Left colon (tissue), 2 donors: ENCODE data around the gene SGK2. TPM values are rescaled to one million over a fixed set of nuclear protein-coding genes. Genes with fewer than 3 reads are reported as not detected.
A peak's percentile ranks its signal among the peaks of the same experiment; 100 is the strongest.

Source experiments
- ATAC-seq: fragments of 200-7000 bp; cut with Tn5 transposase; one replicate; pipeline ENCODE4 v1.9.1; 2020; ENCODE audit warnings: mild to moderate bottlenecking, moderate library complexity
- DNase-seq, 2 donors: peaks; one replicate each; pipeline ENCODE4 v3.0.0-alpha.2; 2020
- intact Hi-C, 2 donors: fragments of 100-400 bp; cut with DNase I in 1 of 2; cut with micrococcal nuclease in 1 of 2; formaldehyde crosslinking; loops; one replicate each; pipeline versions ENCODE4 v1.11.2 to v1.14.0; 2022; cut with DNase I, micrococcal nuclease
- long read RNA-seq: library from polyadenylated mRNA; unstranded; transcript quantifications from one replicate; pipeline ENCODE4 v2.0.0, GENCODE V29; 2021
- total RNA-seq, 2 donors: library from RNA; stranded (reverse); fragmentation: NEBNext Ultra II Directional; extraction: Animal tissue kit (Norgen Biotek cat#: 25700); gene quantifications; one replicate each; pipeline ENCODE4 v1.2.1, GENCODE V29; 2021
- donor health status: DM: no; HTN: no; CAD: no.
- donor health status: DM: yes; HTN: yes; CAD: no.

Gene SGK2
- total RNA-seq: 100 to 1,000 TPM; 125 to 135 TPM
- long read RNA-seq, transcript SGK2-203 (13 exons, 1,911 nt): major isoform, 59 of 93 reads
- long read RNA-seq, partial matches to known transcripts: 13 of 93 reads
- long read RNA-seq, other reads (novel, unspliced or antisense): 21 of 93 reads

GRCh38 chr20:43558412-43559146, at the start of gene SGK2:
SGK2 (plus strand) TSS chr20:43559027; CDS start chr20:43566496, 7,469 bp downstream.
- peak; percentile 78 to 89 for DNase-seq
- intact Hi-C loops: no loop called here
- ATAC-seq: peak; percentile 73

- DNase-seq (no peak), ATAC-seq (no peak)
- intact Hi-C loops: no loop called here
Observed at GRCh38 chr20:43511879-43512278, 46.9 kb upstream of the SGK2 start.

GRCh38 chr20:43513372-43513930, 45.4 kb upstream of the SGK2 start:
- intact Hi-C loops: no loop called here
- DNase-seq (no peak), ATAC-seq (peak; percentile 15)

- ATAC-seq: peak; percentile 91
- peak; percentile 98 to 99 for DNase-seq
- intact Hi-C loops: no loop called here
Observed at GRCh38 chr20:43513931-43514647, 44.7 kb upstream of the SGK2 start.

- intact Hi-C loops: no loop called here
- DNase-seq (peak; percentile 41 to 50), ATAC-seq (peak; percentile 5)
Observed at GRCh38 chr20:43514648-43514999, 44.2 kb upstream of the SGK2 start.

DNA sequence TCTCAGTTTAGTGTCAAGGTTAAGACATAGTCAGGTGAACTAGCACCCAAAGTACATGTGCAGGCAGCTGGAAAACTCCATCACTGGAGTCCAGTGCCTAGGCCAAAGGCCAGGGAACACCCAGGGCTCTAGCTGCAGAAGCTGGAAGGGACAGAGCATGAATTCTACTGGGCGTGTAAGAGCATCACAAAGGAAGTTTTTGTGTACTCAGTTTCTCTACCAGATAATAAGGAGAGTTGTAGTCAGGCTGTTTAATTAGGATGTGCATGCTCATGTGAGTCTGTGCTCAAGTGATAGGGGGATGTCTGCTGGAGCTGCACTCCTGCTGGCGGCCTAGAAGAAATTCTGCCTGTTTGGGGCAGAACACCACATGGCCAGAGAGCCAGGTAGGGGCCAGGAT, 43.2 kb upstream of the SGK2 start:
- intact Hi-C loops: no loop called here
- no peak for ATAC-seq
- DNase-seq: no peak

DNA sequence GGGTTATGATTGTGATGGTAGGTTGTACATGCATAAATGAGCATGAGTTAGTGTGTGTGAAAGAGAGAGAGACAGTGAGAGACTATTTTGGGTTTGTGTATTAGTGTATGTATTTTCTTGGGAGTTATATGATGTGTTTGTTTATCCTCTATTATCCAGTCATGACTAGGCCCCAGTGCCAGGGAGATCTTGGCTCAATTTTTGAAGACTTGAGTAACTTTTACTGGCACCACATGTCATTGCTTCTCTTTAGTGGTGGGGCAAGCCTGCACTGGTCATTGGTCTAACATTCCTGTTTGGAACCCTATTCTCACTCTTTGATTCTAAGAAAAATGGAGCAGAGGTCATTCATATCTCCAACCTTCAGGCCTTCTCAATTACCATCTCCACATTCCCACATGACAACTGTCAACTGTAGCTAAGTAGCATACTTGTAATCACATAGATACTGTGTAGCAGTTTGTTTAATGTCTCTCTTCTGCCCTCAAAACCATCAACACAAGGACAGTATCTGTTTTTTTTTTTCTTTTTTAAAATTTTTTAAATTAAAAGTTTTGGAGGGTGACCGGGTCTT, 42.5 kb upstream of the SGK2 start:
- ATAC-seq (no peak), DNase-seq (no peak)
- intact Hi-C loops: no loop called here

DNA sequence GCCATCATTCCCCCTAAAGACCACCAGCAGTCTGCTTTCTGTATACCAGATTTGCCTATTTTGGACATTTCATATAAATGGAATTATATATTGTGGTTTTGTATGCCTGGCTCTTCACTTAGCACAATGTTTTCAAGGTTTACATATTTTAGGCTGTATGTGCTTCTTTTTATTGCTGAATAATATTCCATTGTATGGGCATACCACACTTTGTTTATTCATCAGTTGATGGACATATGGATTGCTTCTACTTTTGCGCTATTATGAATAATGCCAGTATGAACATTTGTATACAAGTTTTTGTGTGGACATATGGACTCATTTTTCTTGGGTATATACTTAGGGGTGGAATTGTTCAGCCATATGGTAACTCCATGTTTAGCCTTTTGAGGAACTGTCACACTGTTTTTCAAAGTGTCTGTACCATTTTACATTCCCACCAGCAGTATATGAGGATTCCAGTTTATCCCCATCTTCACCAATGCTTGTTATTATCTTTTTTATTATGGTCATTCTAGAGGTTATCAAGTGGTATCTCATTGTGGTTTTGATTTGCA, 38.7 kb upstream of the SGK2 start:
- ATAC-seq (no peak), DNase-seq (no peak)
- intact Hi-C loops: no loop called here

GRCh38 chr20:43525021-43525420, 33.8 kb upstream of the SGK2 start:
- DNase-seq (no peak), ATAC-seq (no peak)
- intact Hi-C loops: no loop called here

DNA sequence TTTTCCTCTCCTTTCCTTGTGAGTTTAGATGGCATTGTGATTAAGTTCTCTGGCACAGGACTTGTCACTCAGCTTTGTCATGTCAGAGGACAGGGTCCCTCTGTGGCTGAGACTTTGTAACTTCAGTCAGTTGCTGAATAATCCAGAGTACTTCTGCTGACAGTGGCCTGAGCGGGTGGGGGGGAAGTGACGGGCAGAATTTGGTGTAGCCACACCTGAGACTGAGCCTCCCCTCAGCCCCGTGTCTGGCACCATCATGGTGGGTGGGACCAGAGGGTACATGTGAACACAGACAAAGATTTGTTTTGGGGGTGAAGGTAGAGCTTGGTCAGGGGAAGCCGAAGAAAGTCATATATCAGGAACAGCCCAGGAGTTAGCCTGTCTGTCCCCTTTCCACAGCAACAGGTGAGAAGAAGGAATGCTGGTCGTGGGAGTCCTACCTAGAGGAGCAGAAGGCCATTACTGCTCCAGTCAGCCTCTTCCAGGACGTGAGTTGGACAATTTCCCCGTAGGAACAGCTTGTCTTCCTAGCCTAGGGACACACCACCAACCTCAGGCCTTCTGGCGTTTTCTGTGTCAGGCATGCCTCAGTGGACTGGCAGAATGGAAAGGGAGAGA, 30.5 kb upstream of the SGK2 start:
- DNase-seq (no peak), ATAC-seq (no peak)
- intact Hi-C loops: no loop called here

GRCh38 chr20:43529051-43529450, 29.8 kb upstream of the SGK2 start:
- ATAC-seq (no peak), DNase-seq (no peak)
- intact Hi-C loops: no loop called here

- intact Hi-C loops: no loop called here
- ATAC-seq: no peak
Observed at GRCh38 chr20:43529457-43530153, 29.2 kb upstream of the SGK2 start.

GRCh38 chr20:43530321-43531090, 28.3 kb upstream of the SGK2 start:
- DNase-seq (no peak), ATAC-seq (peak; percentile 50)
- intact Hi-C loops: no loop called here

More at GRCh38 chr20:43529457-43530153, 29.2 kb upstream of the SGK2 start:
- no peak for DNase-seq

DNA sequence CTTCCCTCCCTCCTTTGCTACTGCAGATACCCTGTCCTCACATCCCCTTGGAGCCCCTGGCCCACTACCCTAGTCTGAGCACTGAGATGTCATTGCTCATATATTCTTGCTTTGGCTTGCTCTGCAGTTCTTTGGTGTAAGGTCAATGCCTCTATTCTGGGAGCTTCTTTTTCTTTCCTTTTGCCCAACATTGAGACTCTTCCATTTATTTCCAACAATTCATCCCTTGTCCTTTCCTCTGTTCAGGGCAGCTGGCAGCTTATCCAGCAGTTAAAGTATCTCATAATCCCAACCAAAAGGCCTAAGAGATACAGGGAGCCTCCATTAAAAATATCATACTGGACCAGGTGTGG, 27.8 kb upstream of the SGK2 start:
- DNase-seq (no peak), ATAC-seq (no peak)
- intact Hi-C loops: no loop called here

DNA sequence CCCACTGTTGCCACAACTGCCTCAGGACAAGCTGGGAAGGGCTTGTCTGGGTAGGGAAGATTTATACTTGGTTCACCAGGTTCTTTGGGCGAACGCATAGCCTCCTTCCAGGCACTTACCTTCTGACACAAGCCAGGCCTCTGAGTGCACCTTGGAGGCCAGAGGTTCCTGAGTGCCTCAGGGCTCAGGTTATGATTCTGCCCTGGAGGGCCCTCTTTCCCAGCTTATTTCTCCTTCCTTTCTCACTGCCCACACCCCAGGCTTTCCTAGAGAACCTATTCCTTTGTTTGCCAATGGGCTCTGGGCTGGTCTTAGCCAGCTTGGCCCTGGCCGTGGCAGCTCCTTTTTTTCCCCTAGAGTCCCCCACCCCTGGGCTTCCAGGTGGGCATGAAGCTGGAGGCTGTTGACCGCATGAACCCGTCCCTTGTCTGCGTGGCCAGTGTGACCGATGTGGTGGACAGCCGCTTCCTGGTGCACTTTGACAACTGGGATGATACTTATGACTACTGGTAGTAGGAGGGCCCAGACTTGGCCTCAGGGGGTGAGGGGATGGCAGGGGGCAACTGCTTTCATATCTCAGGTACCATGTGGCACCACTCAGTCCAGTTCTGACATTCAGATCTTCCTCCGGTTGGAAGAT, 26.3 kb upstream of the SGK2 start:
- DNase-seq (no peak), ATAC-seq (no peak)
- intact Hi-C loops: no loop called here

GRCh38 chr20:43533060-43533459, 25.8 kb upstream of the SGK2 start:
- ATAC-seq: no peak
- intact Hi-C loops: no loop called here
- DNase-seq: no peak

DNA sequence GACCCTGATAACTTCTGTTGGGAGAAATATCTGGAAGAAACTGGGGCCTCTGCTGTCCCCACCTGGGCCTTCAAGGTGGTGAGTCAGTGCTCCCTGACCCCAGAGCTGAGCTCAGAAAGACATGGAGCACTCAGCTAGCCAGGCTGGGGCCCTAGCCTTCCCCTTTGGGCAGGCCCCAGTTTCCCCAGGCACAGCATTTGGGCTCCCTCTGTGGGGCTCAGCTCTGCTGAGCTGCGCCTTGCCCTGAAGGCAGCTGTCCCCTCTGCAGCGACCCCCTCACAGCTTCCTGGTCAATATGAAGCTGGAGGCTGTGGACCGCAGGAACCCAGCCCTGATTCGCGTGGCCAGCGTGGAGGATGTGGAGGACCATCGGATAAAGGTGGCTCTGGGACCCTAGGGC, 24.8 kb upstream of the SGK2 start:
- intact Hi-C loops: no loop called here
- no peak for DNase-seq
- no peak for ATAC-seq
